SHP77 (cell line): ENCODE results near the gene STX11.
"Not testable (repeated sequence)": the region's sequence is repeated elsewhere in the genome, so short reads cannot be mapped to it uniquely, and the experiment has no call there.

ENCODE experiments used
- DNase-seq, 2 experiments: peaks; one replicate each; lab custom pipeline; 2025; lab: John Stamatoyannopoulos, UW

STX11 gene

GRCh38 chr6:144149894-144150709, at the start of gene STX11:
TSS of gene STX11 (plus strand) at chr6:144150517. CDS start at chr6:144186628, 36,111 bp downstream.
- no peak for DNase-seq

DNA sequence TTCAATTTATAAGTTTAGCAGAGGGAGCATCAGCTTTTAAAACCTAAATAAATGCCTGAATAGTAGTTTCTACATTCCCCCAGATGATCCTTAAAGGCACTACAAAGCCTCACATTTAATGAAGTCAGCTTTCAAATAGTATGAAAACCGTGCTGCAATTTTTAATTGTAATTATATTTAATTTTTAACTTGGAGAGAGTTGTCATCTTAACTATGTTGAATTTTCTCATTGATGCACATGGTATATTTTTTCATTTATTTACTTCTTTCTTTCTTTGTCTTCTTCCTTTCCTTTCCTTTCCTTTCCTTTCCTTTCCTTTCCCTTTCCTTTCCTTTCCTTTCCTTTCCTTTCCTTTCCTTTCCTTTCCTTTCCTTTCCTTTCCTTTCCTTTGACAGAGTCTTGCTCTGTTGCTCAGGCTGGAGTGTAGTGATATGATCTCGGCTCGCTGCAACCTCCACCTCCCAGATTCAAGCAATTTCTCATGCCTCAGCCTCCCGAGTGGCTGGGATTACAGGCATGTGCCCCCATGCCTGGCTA, 47.2 kb upstream of the STX11 start:
- DNase-seq = no peak

- no peak for DNase-seq
Measured at GRCh38 chr6:144104488-144104887, 45.8 kb upstream of the STX11 start.

DNA sequence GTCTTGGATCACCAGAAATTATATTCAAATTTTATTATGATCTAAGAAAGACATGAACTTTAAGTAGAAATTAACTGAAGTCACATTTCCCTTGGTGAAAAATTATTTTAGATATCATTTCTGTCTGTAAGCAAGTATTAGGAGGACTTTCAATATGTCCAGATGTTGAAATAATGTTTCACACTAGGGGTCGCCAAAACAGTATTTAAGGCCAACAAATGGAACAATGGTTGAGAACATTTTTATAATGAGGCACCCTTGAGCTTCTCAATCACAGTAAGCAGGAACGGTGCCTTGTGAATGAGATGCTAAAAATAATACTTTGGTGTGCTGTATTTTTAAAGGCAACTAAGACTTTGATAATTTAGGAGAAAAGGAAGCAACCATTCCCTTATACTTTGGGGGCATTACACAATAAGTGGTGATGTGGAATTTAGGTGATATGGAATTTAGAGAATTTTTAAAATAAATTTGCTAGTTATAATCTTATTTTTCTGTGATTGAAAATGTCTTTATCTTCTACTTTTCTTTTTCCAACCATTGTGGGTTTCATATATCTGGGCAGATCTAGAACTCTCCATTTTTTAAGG, 45.3 kb upstream of the STX11 start:
- DNase-seq = peak; percentile 37

- no peak for DNase-seq
Measured at GRCh38 chr6:144106206-144106605, 44.1 kb upstream of the STX11 start.

DNA sequence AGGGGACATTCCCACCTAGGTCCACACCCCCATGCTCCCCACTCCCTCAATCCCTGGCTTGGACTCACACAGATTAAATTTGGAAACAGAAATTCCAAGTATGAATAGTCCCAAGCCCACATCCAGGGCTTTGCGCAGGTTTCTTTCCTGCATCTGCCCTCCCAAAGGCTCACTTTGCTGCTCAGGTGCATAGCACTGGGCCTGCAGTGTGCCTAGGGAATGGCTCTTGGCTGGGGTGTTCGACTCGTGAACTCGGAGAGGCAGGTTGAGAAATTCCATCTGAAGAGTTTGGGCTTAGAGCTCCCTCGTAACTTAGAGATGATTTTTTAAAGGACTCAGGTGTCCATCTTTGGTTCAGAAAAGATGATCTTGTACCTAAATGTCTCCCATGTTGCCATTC, 40.1 kb upstream of the STX11 start:
- no peak for DNase-seq

- no peak for DNase-seq
Measured at GRCh38 chr6:144113366-144113765, 37.0 kb upstream of the STX11 start.

- no peak for DNase-seq
Measured at GRCh38 chr6:144115219-144115618, 35.1 kb upstream of the STX11 start.

DNA sequence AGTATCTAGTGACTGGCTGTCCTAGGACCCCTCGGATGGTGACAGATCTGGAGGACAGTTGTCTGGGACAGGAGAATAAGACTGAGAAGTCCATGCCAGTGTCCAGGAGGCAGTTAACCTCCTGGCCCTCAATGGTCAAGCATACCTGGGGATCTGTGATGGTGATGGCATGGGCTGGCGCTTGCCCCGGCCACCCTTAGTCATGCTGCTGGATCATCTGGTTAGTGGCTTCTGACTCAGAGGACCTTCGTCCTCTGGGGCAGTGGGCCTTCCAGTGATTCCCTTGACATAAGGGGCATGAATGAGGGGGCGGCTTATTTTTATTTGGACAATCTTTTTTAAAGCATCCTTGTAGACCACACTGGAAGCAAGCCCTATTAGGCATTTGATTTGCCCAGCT, 30.9 kb upstream of the STX11 start:
- no peak for DNase-seq

DNA sequence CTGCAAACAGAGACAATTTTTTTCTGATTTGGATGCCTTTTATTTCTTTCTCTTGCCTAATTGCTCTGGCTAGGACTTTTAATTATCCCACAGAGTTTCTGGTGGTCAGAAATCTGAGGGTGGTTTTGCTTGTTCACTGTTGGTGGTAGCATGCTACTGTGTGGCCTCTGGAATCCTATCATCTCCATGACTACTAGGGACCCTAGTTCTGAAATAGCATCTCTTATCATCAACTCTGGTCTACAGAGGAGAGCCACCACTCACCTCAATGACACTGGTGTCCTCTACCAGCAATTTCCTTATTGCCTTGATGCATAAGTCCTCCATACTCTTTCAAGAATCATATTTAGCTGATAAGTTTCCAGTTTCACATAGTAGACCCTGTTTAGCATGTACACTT, 27.5 kb upstream of the STX11 start:
- no peak for DNase-seq

GRCh38 chr6:144123421-144123820, 26.9 kb upstream of the STX11 start:
- no peak for DNase-seq

GRCh38 chr6:144123836-144124235, 26.5 kb upstream of the STX11 start:
- DNase-seq = no peak

DNA sequence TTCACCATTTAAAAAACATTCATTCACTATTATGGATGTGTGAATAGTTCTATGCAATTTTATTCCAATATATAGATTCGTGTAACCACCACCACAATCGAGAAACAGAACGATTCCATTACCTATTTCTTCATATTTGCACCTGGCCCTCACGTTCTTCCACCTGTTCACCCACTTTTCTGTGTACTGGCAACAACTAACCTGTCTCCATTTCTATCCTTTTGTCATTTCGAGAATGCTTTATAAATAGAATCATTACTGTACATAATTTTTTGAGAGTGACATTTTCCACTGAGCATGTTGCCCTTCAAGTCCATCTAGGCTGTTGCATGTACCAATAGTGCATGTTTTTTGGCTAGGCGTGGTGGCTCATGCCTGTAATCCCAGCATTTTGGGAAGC, 23.2 kb upstream of the STX11 start:
- no peak for DNase-seq

- DNase-seq = no peak
Measured at GRCh38 chr6:144129469-144129868, 20.8 kb upstream of the STX11 start.

DNA sequence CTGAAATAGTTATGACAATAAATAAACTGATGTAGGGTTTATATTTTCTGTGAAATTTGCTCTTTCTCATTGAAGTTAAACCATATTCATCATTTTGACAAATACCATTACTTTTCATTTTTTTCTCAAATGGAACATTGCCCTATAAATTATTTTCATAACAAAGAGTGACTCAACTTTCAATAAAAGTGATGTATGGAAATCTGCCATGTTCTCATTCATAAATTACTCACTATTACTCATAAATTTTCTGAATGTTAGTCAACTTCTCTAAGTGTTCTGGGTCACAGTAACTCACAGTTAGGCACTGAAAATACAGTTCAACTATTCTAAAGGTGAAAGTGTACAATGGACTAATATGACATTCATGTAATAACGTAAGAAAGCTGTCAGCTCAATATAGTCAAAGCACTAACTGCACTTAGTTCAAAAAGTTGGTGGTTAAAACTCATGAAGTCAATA, 19.0 kb upstream of the STX11 start:
- no peak for DNase-seq

DNA sequence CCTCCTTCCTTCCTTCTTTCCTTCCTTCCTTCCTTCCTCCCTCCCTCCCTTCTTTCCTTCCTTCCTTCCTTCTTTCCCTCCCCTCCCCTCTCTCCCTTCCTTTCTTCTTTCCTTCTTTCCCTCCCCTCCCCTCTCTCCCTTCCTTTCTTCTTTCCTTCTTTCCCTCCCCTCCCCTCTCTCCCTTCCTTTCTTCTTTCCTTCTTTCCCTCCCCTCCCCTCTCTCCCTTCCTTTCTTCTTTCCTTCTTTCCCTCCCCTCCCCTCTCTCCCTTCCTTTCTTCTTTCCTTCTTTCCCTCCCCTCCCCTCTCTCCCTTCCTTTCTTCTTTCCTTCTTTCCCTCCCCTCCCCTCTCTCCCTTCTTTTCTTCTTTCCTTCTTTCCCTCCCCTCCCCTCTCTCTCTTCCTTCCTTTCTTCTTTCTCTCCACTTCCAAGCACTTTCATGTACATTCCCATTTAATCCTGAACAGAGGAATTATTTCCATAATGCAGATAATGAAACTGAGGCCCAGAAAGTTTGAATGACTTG, 18.1 kb upstream of the STX11 start:
- DNase-seq = not testable (repeated sequence)

DNA sequence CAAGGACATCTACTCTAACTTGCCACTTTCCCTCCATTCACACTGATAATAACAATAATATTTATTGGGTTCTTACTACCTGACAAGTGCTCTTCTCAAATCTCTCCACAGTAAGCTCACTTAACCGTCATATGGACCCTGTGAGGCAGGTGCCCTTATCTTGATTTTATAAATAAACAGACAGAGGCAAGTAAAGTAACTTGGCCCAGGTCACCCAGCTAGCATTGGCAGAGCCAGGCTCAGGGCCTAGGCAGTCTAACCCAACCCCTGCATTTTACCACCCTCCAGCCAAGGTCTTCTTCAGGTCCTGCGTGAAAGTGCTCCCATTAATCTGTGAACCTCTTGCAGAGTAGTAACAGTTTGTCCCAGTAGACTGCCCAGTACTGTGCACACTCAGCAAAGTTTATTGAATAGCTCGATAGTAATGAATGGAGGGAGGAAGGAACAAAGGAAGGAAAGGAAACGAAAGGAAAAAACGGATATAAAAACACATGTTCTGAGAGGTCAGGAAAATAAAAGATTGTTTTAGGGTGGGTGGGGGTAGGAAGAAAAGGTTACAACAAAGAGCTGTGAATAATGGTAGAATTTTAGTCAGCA, 17.0 kb upstream of the STX11 start:
- no peak for DNase-seq

GRCh38 chr6:144134176-144134575, 16.1 kb upstream of the STX11 start:
- no peak for DNase-seq

- no peak for DNase-seq
Measured at GRCh38 chr6:144134737-144135136, 15.6 kb upstream of the STX11 start.

GRCh38 chr6:144138542-144138941, 11.8 kb upstream of the STX11 start:
- no peak for DNase-seq

DNA sequence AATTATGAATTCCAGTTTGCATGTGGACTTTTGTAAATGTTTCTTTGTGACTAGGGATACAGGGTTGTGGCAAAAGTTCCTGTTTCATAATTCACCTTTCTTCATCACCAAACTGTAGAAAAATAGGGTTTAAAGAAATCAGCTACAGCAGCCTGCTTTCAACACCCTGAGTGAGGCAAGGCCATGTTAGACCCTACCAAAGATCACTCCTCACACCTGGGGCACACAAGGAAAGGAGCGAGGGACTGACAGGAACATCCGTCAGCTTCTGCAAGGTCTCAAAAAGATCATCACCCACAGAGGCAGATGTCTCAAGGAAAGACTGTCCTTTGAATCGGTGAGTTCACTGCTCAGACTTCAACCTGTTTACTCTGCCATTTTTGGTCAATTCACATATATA, 10.5 kb upstream of the STX11 start:
- no peak for DNase-seq

DNA sequence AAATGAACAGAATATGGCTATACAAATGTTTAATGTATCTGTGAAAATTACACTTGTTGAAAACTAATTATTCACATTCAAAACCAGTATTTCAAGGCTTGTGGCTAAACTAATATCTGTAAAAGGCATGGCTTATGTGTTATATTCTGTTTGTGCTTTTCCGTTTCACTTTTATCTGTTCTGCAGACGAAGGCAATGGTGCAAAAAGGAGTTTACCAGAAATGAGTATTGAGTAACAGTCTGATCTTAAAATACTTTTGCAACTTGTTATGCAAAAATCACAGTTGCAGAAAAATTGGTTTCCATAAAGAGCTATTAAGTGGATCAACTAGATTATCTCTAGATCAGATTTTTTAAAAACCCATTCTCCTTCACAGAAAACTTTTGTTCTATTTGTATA, 9.4 kb upstream of the STX11 start:
- DNase-seq = no peak

DNA sequence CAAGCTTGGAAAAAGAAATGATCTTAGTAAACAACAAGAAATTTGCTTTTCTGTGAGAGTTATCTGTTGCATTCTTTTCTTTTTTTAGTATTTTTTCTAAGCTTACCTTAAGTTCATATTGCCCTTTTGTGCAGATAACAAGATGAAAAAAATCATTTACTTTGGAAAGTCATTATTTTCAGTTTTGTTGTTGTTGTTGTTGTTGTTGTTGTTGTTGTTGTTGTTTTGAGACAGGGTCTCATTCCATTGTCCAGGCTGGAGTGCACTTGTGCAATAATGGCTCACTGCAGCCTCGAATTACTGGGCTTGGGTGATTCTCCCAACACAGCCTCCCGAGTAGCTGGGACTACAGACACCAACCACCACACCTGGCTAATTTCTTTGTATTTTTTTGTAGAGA, 8.8 kb upstream of the STX11 start:
- no peak for DNase-seq
